ENCODE results near the gene CFAP74. TPM values are rescaled to one million over a fixed set of nuclear protein-coding genes. Genes with fewer than 3 reads are reported as not detected.
A peak's percentile ranks its signal among the peaks of the same experiment; 100 is the strongest.

CFAP74 gene
- total RNA-seq, 1 donor from 2014 or later = not detected

GRCh38 chr1:2049718-2050431 is 46.3 kb upstream of the CFAP74 start, which contains the start of gene PRKCZ:
PRKCZ (plus strand) TSS chr1:2050411; CDS start chr1:2050631, 220 bp downstream.
- DNase-seq (ENCODE audit: low read depth) = no peak
- H3K4me3 ChIP-seq (ENCODE audit: low read depth, low read length) = peak within 1 kb of the TSS; percentile 77
- TF ChIP-seq, protein P1, sequence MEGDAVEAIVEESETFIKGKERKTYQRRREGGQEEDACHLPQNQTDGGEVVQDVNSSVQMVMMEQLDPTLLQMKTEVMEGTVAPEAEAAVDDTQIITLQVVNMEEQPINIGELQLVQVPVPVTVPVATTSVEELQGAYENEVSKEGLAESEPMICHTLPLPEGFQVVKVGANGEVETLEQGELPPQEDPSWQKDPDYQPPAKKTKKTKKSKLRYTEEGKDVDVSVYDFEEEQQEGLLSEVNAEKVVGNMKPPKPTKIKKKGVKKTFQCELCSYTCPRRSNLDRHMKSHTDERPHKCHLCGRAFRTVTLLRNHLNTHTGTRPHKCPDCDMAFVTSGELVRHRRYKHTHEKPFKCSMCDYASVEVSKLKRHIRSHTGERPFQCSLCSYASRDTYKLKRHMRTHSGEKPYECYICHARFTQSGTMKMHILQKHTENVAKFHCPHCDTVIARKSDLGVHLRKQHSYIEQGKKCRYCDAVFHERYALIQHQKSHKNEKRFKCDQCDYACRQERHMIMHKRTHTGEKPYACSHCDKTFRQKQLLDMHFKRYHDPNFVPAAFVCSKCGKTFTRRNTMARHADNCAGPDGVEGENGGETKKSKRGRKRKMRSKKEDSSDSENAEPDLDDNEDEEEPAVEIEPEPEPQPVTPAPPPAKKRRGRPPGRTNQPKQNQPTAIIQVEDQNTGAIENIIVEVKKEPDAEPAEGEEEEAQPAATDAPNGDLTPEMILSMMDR (conservative IDR thresholded peaks at IDR 0.05; ENCODE audit: low read depth, low read length) = no peak

DNA sequence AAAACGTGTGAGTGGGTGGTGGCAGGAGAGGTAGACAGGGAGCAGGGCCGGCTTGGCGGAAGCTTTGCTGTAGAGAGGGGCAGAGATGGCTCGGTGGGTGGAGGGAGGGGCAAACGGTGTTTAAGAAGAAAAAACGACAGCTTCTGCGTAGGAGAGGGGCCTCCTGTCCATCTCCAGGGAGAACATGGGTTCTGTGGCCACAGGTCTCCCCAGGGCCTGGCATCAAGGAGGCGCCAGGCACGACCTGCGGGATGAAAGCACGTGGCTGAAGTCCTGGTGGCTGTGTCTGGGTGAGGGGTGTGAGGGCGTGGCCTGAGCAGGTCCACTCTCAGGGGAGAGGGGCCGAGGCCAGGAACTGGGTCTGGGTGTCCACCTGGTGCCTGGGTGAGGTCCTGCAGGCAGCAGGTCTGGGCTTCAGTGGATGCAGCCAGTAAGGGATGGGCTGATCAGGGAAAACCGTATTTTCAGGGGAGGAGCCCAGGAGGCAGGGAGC is 45.7 kb upstream of the CFAP74 start:
- H3K4me3 ChIP-seq (ENCODE audit: low read depth, low read length) = peak overlapping the region; percentile 77
- DNase-seq (ENCODE audit: low read depth) = no peak
- TF ChIP-seq, protein P1 (conservative IDR thresholded peaks at IDR 0.05; ENCODE audit: low read depth, low read length) = peak; percentile 48

GRCh38 chr1:2047749-2048729 is 44.5 kb upstream of the CFAP74 start:
- TF ChIP-seq, protein P1 (conservative IDR thresholded peaks at IDR 0.05; ENCODE audit: low read depth, low read length) = no peak
- DNase-seq (ENCODE audit: low read depth) = no peak
- no peak overlapping the region for H3K4me3 ChIP-seq (ENCODE audit: low read depth, low read length)

DNA sequence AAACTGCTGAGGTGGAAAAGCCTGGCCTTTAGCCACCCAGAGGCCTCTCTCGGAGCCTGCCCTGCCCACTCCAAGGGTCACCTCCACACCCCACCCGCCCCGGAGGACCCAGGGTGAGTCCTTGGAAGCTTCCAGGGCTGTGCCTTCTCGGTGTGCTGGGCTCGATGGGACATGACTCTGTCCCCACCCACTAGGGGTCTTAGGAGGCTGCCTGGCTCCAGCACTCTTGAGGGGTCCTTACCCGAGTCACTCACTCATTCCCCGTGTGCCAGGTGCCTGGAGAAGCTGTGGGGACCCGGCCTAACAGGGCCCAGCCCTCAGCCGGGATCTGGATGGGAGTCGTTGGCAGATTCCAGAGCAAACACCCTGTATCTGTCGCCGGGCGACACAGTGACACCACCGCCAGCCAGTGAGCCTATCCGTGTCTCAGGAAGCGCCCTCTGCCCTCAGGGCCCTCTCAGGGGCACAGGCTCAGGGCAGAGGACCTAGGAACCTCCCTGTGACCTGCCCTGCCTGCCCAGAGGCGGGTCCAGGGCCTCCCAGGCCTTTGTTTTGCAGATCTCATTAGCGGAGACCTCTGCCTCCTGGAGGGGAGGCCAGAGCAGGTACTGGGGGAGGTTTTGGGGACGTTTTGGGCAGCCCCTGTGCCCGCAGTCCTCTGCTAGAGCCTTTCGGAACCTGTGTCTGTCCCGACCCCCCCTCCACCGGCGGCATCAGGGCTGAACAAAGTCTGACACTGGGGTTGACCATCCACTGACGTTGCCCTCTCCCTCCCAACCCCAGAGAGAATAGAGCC is 43.6 kb upstream of the CFAP74 start:
- TF ChIP-seq, protein P1 (conservative IDR thresholded peaks at IDR 0.05; ENCODE audit: low read depth, low read length) = no peak
- no peak for DNase-seq (ENCODE audit: low read depth)
- no peak overlapping the region for H3K4me3 ChIP-seq (ENCODE audit: low read depth, low read length)

DNA sequence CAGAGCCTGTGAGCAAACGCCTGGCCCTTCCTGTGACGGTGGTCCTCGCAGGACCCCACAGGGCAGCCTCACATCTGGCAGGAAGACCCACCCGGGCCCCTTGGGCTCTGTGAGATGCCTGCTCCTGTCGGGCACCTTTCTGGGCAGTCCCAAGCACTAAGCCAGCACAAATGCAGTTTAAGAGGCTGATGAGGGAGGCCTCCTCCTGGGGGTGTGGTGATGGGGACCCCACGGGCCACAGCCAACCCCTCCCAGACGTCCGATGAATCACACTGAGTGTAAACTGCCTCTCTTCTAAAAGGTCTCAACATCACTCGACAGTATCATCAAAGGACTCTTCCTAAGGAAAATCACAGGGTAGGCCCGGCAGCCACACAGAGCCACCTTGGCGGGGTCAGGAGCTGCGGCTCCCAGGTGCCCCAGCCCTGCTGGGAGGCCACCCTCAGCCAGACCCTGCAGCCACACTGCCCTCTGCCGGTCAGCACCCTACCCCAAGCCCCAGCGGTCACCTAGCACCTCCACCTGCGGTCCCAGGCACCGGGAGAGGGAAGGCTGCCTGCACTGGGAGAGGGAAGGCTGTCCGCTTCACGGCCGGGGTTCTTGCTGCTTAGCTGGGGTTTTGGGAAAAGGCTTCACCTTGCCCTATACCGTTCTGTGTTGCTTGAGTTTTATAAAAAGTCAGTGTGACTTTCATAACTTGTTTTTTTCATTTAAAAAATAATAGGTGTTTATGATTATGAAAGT is 42.8 kb upstream of the CFAP74 start:
- no peak overlapping the region for H3K4me3 ChIP-seq (ENCODE audit: low read depth, low read length)
- TF ChIP-seq, protein P1 (conservative IDR thresholded peaks at IDR 0.05; ENCODE audit: low read depth, low read length) = peak; percentile 90
- DNase-seq (ENCODE audit: low read depth) = no peak

Measured in epithelial cell of proximal tubule (primary cell).